Peyer's patch (tissue), 4 donors: ENCODE measurements around the gene TULP3.

ENCODE experiments used
- POLR2A ChIP-seq, 2 donors: fragments of 450-650 bp; IDR thresholded peaks; one replicate each; pipeline ENCODE4 v1.5.1; 2017; ENCODE audit warnings: antibody characterized with exemption in 2 of 2, mild to moderate bottlenecking in 2 of 2, moderate library complexity in 2 of 2
- TF ChIP-seq, protein P1 (sequence below), 6 experiments: fragments of 450-650 bp in 4 of 6; fragments of 200-600 bp in 2 of 6; sonication (generic) in 1 of 6; IDR thresholded peaks; one replicate each; pipeline ENCODE4 v1.5.1; 2017 to 2019; ENCODE audit warnings: antibody characterized with exemption in 6 of 6, mild to moderate bottlenecking in 3 of 6, moderate library complexity in 1 of 6

DNA sequence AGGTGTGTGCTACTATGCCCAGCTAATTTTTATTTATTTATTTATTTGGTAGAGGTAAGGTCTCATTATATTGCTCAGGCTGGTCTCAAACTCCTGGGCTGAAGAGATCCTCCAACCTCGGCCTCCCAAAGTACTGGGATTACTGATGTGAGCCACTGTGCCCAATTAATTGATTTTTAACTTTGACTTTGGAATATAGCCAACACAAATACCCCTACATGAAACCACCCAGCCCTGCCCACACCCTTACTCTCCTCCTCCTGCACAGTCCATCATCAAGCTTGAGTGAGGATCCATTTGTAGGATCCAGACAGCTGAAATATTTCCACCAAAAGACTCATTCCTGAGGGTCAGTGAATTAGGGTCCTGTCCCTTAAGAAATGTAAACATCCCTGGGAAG is 65.2 kb downstream of the TULP3 start:
- TF ChIP-seq, protein P1, sequence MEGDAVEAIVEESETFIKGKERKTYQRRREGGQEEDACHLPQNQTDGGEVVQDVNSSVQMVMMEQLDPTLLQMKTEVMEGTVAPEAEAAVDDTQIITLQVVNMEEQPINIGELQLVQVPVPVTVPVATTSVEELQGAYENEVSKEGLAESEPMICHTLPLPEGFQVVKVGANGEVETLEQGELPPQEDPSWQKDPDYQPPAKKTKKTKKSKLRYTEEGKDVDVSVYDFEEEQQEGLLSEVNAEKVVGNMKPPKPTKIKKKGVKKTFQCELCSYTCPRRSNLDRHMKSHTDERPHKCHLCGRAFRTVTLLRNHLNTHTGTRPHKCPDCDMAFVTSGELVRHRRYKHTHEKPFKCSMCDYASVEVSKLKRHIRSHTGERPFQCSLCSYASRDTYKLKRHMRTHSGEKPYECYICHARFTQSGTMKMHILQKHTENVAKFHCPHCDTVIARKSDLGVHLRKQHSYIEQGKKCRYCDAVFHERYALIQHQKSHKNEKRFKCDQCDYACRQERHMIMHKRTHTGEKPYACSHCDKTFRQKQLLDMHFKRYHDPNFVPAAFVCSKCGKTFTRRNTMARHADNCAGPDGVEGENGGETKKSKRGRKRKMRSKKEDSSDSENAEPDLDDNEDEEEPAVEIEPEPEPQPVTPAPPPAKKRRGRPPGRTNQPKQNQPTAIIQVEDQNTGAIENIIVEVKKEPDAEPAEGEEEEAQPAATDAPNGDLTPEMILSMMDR (IDR thresholded peaks at IDR 0.05): no peak
- no peak for TF ChIP-seq POLR2A (IDR thresholded peaks at IDR 0.05)
